GM12864 (cell line): ENCODE data around the gene FRA10AC1.
"Not testable (repeated sequence)": the region's sequence is repeated elsewhere in the genome, so short reads cannot be mapped to it uniquely, and the experiment has no call there.

Source experiments
- DNase-seq: peaks from one replicate; pipeline ENCODE4 v3.0.0-alpha.2; 2011; ENCODE audit warnings: low read depth
- H3K4me3 ChIP-seq: 2 replicates; pipeline ENCODE4 v1.5.1; 2011; ENCODE audit warnings: mild to moderate bottlenecking, low read depth, low read length, control low read depth
- TF ChIP-seq, protein P1 (sequence below): IDR thresholded peaks from 2 replicates; pipeline ENCODE4 v1.5.1; 2011; ENCODE audit warnings: low read depth, mild to moderate bottlenecking, moderate library complexity, low read length, control low read depth, inconsistent platforms; ENCODE audit errors: missing control alignments

Gene FRA10AC1

DNA sequence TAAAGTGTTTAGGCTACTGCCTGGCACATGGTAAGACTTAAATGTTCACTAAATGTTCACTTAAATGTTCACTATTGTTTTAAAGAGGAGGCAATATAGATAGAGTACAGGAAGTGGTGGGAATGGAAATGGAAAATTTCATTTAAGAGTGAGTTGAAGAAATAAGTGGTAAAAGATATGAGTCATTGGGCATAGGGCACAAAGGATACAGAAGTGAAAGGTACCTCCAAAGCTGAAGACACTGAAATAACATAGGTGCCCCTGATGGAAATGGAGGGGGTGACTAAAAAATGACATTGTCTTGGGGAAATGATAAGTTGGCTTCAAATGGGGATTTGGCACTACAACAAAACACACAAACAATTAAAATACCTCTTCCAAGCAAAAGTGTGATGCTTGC lies 5.2 kb upstream of the FRA10AC1 start:
- no peak overlapping the region for H3K4me3 ChIP-seq
- no peak for DNase-seq
- TF ChIP-seq, protein P1, sequence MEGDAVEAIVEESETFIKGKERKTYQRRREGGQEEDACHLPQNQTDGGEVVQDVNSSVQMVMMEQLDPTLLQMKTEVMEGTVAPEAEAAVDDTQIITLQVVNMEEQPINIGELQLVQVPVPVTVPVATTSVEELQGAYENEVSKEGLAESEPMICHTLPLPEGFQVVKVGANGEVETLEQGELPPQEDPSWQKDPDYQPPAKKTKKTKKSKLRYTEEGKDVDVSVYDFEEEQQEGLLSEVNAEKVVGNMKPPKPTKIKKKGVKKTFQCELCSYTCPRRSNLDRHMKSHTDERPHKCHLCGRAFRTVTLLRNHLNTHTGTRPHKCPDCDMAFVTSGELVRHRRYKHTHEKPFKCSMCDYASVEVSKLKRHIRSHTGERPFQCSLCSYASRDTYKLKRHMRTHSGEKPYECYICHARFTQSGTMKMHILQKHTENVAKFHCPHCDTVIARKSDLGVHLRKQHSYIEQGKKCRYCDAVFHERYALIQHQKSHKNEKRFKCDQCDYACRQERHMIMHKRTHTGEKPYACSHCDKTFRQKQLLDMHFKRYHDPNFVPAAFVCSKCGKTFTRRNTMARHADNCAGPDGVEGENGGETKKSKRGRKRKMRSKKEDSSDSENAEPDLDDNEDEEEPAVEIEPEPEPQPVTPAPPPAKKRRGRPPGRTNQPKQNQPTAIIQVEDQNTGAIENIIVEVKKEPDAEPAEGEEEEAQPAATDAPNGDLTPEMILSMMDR = no peak

DNA sequence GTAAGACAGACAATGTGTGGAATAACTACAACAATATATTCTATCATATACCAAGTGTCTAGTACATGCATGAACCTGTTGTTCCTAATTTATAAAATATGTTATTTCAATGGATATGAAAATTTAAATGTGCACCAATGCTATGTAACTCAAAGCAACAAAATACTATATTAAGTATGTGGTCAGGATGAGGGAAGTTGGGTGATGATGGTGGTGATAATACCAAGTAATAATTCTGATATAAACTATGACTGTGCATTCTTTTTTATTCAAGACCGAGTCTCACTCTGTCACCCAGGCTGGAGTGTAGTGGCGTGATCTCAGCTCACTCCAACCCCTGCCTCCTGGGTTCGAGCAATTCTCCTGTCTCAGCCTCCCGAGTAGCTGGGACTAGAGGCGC lies 2.1 kb upstream of the FRA10AC1 start:
- H3K4me3 ChIP-seq = no peak overlapping the region
- TF ChIP-seq, protein P1 = no peak
- no peak for DNase-seq

DNA sequence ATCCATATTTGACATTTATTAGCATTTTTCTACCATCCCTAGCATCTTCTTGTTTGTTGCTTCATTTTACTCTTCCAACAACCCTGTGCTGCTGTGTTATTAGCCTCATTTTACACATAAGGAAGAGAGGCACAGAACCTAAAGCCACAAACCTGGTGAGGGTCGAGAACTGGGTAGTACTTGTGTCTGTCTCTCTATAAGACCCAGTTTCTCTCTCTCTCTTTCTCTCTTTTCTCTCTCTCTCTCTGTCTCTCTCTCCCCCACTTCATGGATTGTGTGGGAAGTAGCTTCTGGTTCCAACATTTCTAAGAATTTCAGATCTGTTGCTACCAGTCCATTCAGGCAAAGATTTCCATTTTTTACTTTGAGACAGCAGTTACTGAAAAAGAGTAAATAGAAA lies 1.4 kb upstream of the FRA10AC1 start:
- H3K4me3 ChIP-seq = no peak overlapping the region
- TF ChIP-seq, protein P1 = no peak
- no peak for DNase-seq

DNA sequence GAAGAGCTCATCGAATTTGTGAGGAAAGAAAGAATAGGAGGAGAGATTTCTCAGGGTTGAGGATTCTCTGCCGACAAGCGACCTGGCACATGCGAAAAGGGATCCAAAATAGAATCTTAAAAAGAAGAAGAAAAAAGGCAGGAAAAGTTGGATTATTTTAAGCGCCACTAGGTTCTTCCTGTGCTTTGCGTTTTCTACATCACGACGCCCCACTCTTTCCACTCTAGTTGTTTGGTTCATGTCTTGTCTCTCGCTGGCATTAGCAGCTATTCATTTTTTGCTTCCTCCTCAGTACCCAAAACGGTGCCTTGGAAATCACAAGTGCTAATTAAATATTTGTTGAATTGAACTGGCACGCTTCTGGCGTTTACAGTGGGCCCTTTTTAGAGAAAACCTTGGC lies 674 bp upstream of the FRA10AC1 start:
- TF ChIP-seq, protein P1 = no peak
- DNase-seq = no peak
- H3K4me3 ChIP-seq = peak overlapping the region; percentile 97

DNA sequence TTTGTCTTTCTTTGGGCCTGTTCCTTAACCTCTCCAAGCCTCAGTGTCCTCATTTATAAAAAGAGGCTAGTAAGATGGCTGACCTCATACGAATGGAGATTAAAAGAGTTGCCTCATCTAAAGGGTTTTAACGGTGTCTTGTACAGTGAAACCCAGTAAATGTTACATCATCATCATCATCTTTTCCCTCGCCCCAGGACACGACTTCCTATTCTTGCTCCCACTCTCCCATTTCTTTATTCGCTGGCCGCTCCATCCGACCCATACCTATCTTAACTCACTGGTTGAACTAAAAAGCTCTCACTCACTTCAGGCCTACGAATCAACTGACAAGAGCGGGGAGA lies 554 bp downstream of the FRA10AC1 start:
- TF ChIP-seq, protein P1 = no peak
- DNase-seq = no peak
- H3K4me3 ChIP-seq = peak overlapping the region; percentile 97

DNA sequence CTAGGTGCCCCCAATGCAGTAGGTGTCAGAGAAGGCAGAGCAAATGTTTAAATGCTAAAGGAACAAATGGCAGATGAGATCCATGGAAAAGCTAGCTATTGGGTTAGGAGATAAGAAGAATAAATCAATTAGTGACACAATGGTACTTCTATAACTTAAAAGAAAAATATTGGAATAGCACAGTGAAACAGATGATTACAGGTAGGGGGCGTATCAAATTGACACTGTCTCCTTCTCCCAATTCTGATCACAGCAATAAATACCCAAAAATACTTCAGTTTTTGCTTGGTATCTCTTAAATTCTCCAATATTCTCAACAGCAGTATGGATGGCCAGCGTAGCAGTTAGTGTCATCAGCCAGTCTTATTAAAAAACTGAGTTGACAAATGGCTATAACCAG lies 5.2 kb downstream of the FRA10AC1 start:
- no peak for DNase-seq
- TF ChIP-seq, protein P1 = peak; percentile 19
- no peak overlapping the region for H3K4me3 ChIP-seq

DNA sequence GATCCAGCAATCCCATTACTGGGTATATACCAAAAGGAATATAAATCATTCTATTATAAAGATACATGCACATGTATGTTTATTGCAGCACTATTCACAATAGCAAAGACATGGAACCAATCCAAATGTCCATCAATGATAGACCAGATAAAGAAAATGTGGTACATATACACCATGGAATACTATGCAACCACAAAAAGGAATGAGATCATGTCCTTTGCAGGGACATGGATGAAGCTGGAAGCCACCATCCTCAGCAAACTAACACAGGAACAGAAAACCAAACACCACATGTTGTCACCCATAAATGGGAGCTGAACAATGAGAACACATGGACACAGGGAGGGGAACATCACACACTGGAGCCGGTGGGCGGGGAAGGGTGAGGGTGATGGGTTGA lies 5.8 kb downstream of the FRA10AC1 start:
- not testable (repeated sequence) for H3K4me3 ChIP-seq, DNase-seq

DNA sequence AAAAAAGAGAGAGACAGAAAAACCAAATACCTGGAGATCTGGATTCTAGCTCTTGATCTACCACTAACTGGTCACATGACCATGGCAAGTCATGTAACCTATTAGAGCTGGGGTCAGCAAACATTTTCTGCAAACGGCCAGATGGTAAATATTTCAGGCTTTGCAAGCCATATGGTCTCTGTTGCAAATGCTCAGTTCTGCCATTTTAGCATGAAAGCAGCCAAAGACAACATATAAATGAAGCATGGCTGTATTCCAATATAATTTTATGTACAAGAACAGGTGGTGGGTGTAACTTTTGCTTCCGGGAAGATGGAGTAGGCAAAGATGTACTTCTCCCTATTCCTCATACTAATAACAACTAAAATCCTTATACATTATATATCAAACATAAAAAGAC lies 6.7 kb downstream of the FRA10AC1 start:
- DNase-seq = no peak
- TF ChIP-seq, protein P1 = no peak
- H3K4me3 ChIP-seq = no peak overlapping the region
